Transverse colon (tissue), 4 donors: ENCODE results near the gene THAP4. TPM values are rescaled to one million over a fixed set of nuclear protein-coding genes. Genes with fewer than 3 reads are reported as not detected.
"Not testable (repeated sequence)": the region's sequence is repeated elsewhere in the genome, so short reads cannot be mapped to it uniquely, and the experiment has no call there.

Experiments
- DNase-seq: peaks from one replicate; pipeline ENCODE4 v3.0.0-alpha.2; 2019
- H3K27ac ChIP-seq, 4 donors: fragments of 200-600 bp; sonication (generic); 2 replicates each; pipeline ENCODE4 v1.5.1; 2016 to 2018; ENCODE audit warnings: inconsistent platforms in 4 of 4
- H3K27me3 ChIP-seq: fragments of 200-600 bp; sonication (generic); 2 replicates; pipeline ENCODE4 v1.5.1; 2017; ENCODE audit warnings: inconsistent platforms
- H3K36me3 ChIP-seq, 4 donors: fragments of 200-600 bp; sonication (generic); 2 replicates each; pipeline ENCODE4 v1.5.1; 2017 to 2019; ENCODE audit warnings: inconsistent platforms in 4 of 4
- H3K4me1 ChIP-seq, 4 donors: fragments of 200-600 bp; sonication (generic); 2 replicates each; pipeline ENCODE4 v1.5.1; 2017 to 2020; ENCODE audit warnings: inconsistent platforms in 4 of 4
- H3K4me3 ChIP-seq, 4 donors: fragments of 200-600 bp; sonication (generic); 1 replicate in 1 of 4; 2 replicates in 3 of 4; pipeline versions ENCODE4 v1.5.1 to v1.6.1; 2017 to 2019; ENCODE audit warnings: inconsistent platforms in 4 of 4
- H3K9me3 ChIP-seq, 2 donors: fragments of 200-600 bp; sonication (generic); 2 replicates each; pipeline ENCODE4 v1.5.1; 2017 to 2019; ENCODE audit warnings: inconsistent platforms in 2 of 2
- EP300 ChIP-seq: sonication (generic); formaldehyde crosslinking; IDR thresholded peaks from one replicate; pipeline ENCODE4 v1.6.1; 2017; ENCODE audit warnings: antibody characterized with exemption, low read depth
- POLR2A ChIP-seq: fragments of 450-650 bp; IDR thresholded peaks from one replicate; pipeline ENCODE4 v1.6.1; 2016; ENCODE audit warnings: antibody characterized with exemption, mild to moderate bottlenecking, moderate library complexity
- POLR2AphosphoS5 ChIP-seq, 3 donors: sonication (generic); formaldehyde crosslinking; IDR thresholded peaks; one replicate each; pipeline ENCODE4 v1.6.1; 2016; ENCODE audit warnings: antibody characterized with exemption in 3 of 3
- WGBS, 2 donors: methylation state at CpG; one replicate each; pipeline ENCODE4 v1.1.5; 2018; ENCODE audit warnings: low coverage in 1 of 2; 5-methylcytosine and 5-hydroxymethylcytosine counted together
- in situ Hi-C, 4 donors: fragments of 200-750 bp; cut with MboI; loops; one replicate each; pipeline versions ENCODE4 v1.15.0 to v1.15.1; 2017; ENCODE audit warnings: low sequenced_read_pairs in 3 of 4, low pct_ligation_motif_present in 1 of 4, low pct_unique_long_range_greater_than_20kb in 1 of 4
- intact Hi-C: fragments of 100-400 bp; cut with DNase I; formaldehyde crosslinking; loops from one replicate; pipeline ENCODE4 v1.15.1; 2023; ENCODE audit warnings: low total_unique reads
- total RNA-seq, 4 donors: library from RNA; depleted of rRNA; stranded (reverse); fragments of >200 nt; gene quantifications; one replicate each; pipeline ENCODE4 v1.1.0, GENCODE V29; 2016
- TF ChIP-seq, protein P1 (sequence below), 5 experiments: fragments of 200-600 bp in 3 of 5; fragments of 450-650 bp in 2 of 5; sonication (generic) in 3 of 5; IDR thresholded peaks; 1 replicate in 2 of 5; 2 replicates in 3 of 5; pipeline ENCODE4 v1.5.1; 2016 to 2017; ENCODE audit warnings: antibody characterized with exemption in 5 of 5, inconsistent platforms in 3 of 5, mild to moderate bottlenecking in 2 of 5, moderate library complexity in 1 of 5

The THAP4 gene
- total RNA-seq, 4 donors from 2014 or later, result 65.1 to 142 (median 82.8) TPM

- H3K36me3 ChIP-seq, result peaks cover 0 to 41% (median 9%) of the 10 kb centered on the region in 4 donors
- no peaks in the 10 kb centered on the region for H3K9me3 ChIP-seq
- 92 to 100% methylated on average over 3 to 6 of the region's 6 CpGs for whole genome bisulfite sequencing, 2 donors
- no peak overlapping the region for H3K27ac ChIP-seq
- no peak for TF ChIP-seq EP300
- TF ChIP-seq, protein P1, sequence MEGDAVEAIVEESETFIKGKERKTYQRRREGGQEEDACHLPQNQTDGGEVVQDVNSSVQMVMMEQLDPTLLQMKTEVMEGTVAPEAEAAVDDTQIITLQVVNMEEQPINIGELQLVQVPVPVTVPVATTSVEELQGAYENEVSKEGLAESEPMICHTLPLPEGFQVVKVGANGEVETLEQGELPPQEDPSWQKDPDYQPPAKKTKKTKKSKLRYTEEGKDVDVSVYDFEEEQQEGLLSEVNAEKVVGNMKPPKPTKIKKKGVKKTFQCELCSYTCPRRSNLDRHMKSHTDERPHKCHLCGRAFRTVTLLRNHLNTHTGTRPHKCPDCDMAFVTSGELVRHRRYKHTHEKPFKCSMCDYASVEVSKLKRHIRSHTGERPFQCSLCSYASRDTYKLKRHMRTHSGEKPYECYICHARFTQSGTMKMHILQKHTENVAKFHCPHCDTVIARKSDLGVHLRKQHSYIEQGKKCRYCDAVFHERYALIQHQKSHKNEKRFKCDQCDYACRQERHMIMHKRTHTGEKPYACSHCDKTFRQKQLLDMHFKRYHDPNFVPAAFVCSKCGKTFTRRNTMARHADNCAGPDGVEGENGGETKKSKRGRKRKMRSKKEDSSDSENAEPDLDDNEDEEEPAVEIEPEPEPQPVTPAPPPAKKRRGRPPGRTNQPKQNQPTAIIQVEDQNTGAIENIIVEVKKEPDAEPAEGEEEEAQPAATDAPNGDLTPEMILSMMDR (IDR thresholded peaks at IDR 0.05), result no peak
- no peak for TF ChIP-seq POLR2A
- TF ChIP-seq POLR2AphosphoS5 (IDR thresholded peaks at IDR 0.05), result no peak
- in situ Hi-C loops (no loop called here), intact Hi-C loops (no loop called here)
- H3K27me3 ChIP-seq, result no peaks in the 10 kb centered on the region
- no peaks in the 10 kb centered on the region for H3K4me1 ChIP-seq
- DNase-seq, result no peak
- no peak overlapping the region for H3K4me3 ChIP-seq
These were observed 39.4 kb downstream of the THAP4 start for GRCh38 chr2:241597561-241597960.

DNA sequence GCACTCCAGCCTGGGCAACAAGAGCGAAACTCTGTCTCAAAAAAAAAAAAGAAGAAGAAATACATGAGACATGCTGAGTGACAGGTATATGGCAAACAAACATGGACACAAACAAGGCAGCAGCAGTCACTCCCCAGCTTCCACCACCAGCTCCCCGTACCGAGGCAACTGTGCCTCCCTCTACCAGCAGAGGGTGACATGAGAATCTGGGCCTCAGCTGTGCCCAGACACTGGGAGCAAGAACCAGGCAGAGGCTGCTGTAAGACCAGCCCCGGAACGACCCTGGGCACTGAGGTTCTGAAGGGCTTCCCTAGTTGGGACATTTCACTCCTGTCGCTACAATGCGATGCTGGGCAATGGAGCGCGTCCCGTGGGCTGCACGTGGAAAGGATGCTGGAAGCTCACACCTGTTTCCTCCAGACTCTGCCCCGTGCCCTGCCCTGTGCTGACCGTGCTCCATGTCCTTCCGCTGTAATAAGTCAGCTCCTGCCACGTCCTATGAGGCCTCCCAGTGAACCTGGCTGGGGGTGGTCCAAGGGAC is 41.3 kb downstream of the THAP4 start:
- intact Hi-C loops, result no loop called here
- no peaks in the 10 kb centered on the region for H3K27me3 ChIP-seq
- WGBS, 2 donors, result 85 to 92% methylated on average over 4 to 15 of the region's 15 CpGs
- TF ChIP-seq POLR2A (no peak), EP300 (no peak), POLR2AphosphoS5 (IDR thresholded peaks at IDR 0.05) (no peak)
- TF ChIP-seq, protein P1 (IDR thresholded peaks at IDR 0.05), result no peak
- peaks cover 0 to 26% (median 6%) of the 10 kb centered on the region in 4 donors for H3K36me3 ChIP-seq
- no peaks in the 10 kb centered on the region for H3K4me1 ChIP-seq
- in situ Hi-C loops, result no loop called here
- DNase-seq, result no peak
- H3K27ac ChIP-seq, result no peak overlapping the region
- H3K9me3 ChIP-seq, result no peaks in the 10 kb centered on the region
- H3K4me3 ChIP-seq, result no peak overlapping the region

DNA sequence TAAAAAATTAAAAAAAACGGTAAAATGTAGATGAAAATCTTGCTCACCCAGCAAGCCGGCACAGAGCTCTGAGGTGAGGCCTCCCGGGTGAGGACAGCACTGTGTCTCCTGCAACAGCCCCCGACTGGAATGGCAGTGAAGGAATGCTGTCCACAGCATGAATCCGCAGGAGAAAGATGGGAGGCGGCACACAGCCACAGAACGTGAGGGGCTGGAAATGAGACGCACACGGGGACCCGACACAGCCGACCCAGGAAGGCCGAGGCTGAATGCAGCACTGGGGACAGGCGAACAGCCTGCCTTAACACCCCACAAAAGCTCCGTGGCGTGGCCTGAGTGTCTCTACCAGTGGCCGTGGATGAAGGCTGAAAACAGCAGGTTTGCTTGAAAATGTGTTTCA is 43.7 kb downstream of the THAP4 start:
- Histone ChIP-seq H3K27me3 (no peaks in the 10 kb centered on the region), H3K27ac (no peak overlapping the region), H3K4me3 (no peak overlapping the region), H3K4me1 (no peaks in the 10 kb centered on the region), H3K9me3 (peaks cover 0 to under 1% of the 10 kb centered on the region in 2 donors), H3K36me3 (peaks cover 0 to 12% (median 6%) of the 10 kb centered on the region in 4 donors)
- WGBS, 2 donors, result 96 to 98% methylated on average over 14 to 16 of the region's 16 CpGs
- no peak for TF ChIP-seq POLR2AphosphoS5 (IDR thresholded peaks at IDR 0.05)
- TF ChIP-seq, protein P1 (IDR thresholded peaks at IDR 0.05), result no peak
- no peak for TF ChIP-seq POLR2A
- no peak for DNase-seq
- intact Hi-C loops (no loop called here), in situ Hi-C loops (no loop called here)

- in situ Hi-C loops (no loop called here), intact Hi-C loops (no loop called here)
- WGBS, 2 donors, result 91% methylated on average over 16 of the region's 18 CpGs; no CpG with 5 or more reads in 1 of the 2 donors
- peaks cover 5 to 10% of the 10 kb centered on the region in 2 donors for H3K9me3 ChIP-seq
- H3K27me3 ChIP-seq, result no peaks in the 10 kb centered on the region
- no peak overlapping the region for H3K4me3 ChIP-seq
- peaks cover 0 to 22% (median 8%) of the 10 kb centered on the region in 4 donors for H3K36me3 ChIP-seq
- no peaks in the 10 kb centered on the region for H3K4me1 ChIP-seq
- TF ChIP-seq, protein P1 (IDR thresholded peaks at IDR 0.05), result no peak
- no peak for TF ChIP-seq POLR2A
- no peak for TF ChIP-seq POLR2AphosphoS5 (IDR thresholded peaks at IDR 0.05)
- no peak for TF ChIP-seq EP300
- H3K27ac ChIP-seq, result no peak overlapping the region
- DNase-seq, result no peak
These were observed 44.7 kb downstream of the THAP4 start for GRCh38 chr2:241592126-241592845.

DNA sequence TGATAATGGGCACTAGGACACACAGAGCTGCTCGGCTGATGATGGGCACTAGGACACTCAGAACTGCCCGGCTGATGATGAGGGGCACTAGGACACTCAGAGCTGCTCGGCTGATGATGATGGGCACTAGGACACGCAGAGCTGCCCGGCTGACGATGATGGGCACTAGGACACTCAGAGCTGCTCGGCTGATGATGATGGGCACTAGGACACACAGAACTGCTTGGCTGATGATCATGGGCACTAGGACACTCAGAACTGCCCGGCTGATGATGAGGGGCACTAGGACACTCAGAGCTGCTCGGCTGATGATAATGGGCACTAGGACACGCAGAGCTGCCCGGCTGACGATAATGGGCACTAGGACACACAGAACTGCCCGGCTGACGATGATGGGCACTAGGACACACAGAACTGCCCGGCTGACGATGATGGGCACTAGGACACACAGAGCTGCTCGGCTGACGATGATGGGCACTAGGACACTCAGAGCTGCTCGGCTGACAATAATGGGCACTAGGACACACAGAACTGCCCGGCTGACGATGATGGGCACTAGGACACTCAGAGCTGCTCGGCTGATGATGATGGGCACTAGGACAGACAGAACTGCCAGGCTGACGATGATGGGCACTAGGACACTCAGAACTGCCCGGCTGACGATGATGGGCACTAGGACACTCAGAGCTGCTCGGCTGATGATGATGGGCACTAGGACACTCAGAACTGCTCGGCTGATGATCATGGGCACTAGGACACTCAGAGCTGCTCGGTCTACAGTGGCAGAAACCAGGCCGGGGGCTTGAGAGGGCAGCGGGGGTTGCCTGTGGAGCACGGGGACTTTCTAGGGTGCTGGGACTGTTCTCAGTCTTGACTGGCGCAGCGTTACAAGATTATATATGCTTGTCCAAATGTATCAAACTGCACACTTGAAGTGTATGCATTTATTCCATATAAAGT is 46.2 kb downstream of the THAP4 start:
- Histone ChIP-seq H3K9me3 (peaks cover 20 to 22% of the 10 kb centered on the region in 2 donors), H3K36me3 (peaks cover 0 to 37% (median 13%) of the 10 kb centered on the region in 4 donors)
- WGBS, 2 donors, result 87 to 90% methylated on average over 3 to 30 of the region's 33 CpGs
- H3K4me3 ChIP-seq, in situ Hi-C loops, H3K4me1 ChIP-seq, DNase-seq, intact Hi-C loops, H3K27ac ChIP-seq, H3K27me3 ChIP-seq: not testable (repeated sequence)

DNA sequence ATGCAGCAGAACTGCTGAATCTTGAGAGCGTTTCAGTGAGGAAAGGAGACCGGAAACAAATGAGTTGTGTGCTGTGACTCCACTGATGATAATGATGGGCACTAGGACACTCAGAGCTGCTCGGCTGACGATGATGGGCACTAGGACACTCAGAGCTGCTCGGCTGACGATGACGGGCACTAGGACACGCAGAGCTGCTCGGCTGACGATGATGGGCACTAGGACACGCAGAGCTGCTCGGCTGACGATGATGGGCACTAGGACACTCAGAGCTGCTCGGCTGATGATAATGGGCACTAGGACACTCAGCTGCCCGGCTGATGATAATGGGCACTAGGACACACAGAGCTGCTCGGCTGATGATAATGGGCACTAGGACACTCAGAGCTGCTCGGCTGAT is 47.1 kb downstream of the THAP4 start:
- H3K4me3 ChIP-seq, H3K4me1 ChIP-seq, in situ Hi-C loops, H3K27me3 ChIP-seq, DNase-seq, H3K27ac ChIP-seq, intact Hi-C loops: not testable (repeated sequence)
- Histone ChIP-seq H3K9me3 (peaks cover 22% of the 10 kb centered on the region in 2 donors), H3K36me3 (peaks cover 0 to 41% (median 13%) of the 10 kb centered on the region in 4 donors)
- WGBS, 2 donors, result 78 to 80% methylated on average over 1 to 17 of the region's 17 CpGs
